Brain pericyte (primary cell): ENCODE measurements around the gene RSRC1.
"Not testable (repeated sequence)": the region's sequence is repeated elsewhere in the genome, so short reads cannot be mapped to it uniquely, and the experiment has no call there.

Source experiments
- DNase-seq: peaks from one replicate; pipeline ENCODE4 v3.0.0-alpha.2; 2012; ENCODE audit warnings: low read depth, low spot score

The RSRC1 gene

GRCh38 chr3:158456114-158456513, 346.2 kb downstream of the RSRC1 start:
- DNase-seq: no peak

GRCh38 chr3:158458464-158458863, 348.6 kb downstream of the RSRC1 start:
- DNase-seq: no peak

GRCh38 chr3:158460926-158461325, 351.0 kb downstream of the RSRC1 start:
- DNase-seq: no peak

GRCh38 chr3:158463556-158463955, 353.7 kb downstream of the RSRC1 start:
- no peak for DNase-seq

DNA sequence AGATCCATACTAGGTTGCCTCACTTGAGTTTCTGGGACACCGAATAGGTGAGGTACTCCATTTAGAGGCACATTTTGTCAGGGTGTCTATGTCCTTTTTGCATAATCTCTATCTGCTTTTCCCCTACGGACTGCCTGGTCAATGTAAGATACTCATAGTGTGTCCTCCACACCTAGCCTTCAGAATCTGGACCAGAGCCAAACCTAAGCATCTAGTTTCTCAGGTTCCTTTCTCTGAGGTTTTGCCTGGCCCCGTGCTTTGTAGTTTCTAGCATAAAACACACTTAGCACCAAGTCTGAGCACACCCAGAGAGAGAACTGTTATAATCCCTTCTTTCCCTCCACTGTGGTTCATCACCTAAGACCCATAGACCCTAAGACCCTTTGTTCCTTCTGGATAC, 355.2 kb downstream of the RSRC1 start:
- no peak for DNase-seq

GRCh38 chr3:158470944-158471638, 361.2 kb downstream of the RSRC1 start:
- DNase-seq: no peak

- DNase-seq: no peak
These were observed 361.9 kb downstream of the RSRC1 start for GRCh38 chr3:158471639-158472294.

DNA sequence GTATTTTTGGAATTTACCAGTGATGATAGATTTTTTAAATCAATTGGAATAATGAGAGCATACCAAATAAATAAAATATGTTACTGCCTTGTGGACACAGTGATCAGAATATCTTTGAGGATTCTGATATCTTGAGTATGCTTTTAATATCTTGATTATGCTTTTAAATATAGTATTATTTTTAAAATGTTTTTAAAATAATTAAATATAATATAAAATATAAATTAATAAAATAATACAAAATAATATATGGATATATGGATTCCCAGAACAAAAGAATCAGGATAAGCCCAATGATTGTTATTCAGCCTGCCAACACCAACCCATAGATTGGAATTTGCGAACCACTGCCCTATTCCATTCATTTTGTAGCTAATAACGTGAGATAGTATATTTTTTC, 369.2 kb downstream of the RSRC1 start:
- DNase-seq: no peak

DNA sequence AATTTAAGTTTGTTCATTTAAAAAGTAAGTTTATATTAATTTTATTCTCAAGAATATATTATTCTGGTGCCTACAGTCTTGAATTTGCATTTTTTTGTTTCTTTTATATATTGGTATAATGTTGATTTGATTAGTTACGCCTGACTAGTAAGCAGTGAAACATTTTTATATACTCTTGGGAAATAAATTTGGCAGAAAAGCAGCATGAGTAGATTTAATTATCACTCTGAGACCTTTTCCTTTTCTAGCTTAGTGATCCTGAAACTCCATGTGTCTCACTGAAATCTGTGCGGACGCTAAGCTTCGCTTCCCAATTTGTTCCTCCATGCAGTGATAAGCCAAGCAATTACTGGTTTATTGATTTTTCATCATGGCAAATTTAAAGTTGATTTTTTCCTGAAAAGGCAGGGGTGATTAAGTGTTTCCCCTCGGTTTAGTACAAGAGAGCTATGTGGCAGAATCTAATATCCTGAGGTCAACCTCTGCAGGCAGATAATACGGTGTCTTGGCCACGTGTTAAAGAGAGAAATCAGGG, 373.9 kb downstream of the RSRC1 start:
- no peak for DNase-seq

DNA sequence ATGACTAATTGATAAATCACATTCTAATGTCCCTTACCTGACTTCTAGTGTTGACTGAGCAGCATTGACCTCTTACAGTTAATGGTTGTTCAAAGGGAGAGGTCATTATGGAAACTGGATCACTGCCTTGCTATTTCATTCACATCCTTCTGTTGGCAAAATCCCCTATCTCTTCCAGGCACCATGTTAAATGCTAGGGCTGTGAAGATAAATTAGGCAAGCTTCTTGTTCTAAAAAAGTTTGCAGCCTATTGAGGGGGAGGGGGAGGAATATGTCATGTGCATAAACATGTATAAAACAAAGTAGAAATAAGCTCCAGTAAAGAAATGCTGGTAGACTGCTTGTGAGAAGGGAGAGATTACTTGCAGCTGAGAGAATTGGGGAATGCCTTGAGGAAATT, 376.3 kb downstream of the RSRC1 start:
- DNase-seq: no peak

DNA sequence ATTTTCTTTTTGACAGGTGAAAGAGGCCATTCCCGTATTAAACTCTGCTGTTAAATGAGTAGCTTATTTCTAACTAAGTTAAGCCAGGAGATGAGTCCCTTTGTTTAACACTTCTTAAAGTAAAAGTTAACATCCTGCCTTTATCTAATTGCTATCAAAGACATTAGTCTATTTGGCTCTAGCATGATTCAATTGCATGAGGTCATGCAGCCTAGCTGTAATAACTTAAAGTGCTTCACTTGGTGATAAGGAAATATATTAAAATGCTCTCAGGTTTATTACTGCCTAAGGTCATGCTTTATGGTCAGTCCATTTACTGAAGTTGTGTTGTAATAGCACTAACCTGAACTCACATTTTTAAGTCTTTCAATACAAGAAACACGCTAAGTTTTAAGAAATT, 378.8 kb downstream of the RSRC1 start:
- no peak for DNase-seq

- no peak for DNase-seq
These were observed 379.3 kb downstream of the RSRC1 start for GRCh38 chr3:158489181-158489580.

DNA sequence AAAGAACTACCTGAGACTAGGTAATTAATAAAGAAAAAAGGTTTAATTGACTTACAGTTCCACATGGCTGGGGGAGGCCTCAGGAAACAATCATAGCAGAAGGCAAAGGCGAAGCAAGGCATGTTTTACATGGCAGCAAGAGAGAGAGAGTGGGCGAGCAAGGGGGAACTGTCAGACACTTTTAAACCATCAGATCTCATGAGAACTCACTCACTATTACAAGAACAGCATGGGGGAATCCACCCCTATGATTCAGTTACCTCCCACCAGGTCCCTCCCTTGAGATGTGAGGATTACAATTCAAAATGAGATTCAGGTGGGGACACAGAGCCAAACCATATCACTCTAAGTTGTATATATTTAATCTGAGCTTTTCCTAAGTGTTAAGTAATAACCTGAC, 382.1 kb downstream of the RSRC1 start:
- DNase-seq: no peak

DNA sequence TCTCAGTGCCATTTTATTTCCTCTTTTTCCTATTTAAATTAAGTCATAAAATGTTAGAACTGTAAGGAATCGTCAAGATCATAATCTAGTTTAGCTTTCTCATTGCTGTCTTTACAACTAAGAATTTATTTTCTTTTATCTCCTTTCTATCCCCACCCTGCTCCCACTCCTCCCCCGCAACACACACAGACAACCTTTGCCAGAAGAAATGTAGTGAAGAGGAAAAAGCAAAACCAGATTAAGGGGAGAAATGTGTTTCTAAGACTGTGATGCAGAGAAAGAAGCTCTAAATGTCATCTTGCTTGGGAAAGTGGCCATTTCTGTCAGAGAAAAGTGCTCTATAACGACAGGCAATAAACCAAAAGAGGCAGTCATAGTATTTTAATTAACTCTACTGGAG, 382.8 kb downstream of the RSRC1 start:
- DNase-seq: no peak

GRCh38 chr3:158493931-158494330, 384.0 kb downstream of the RSRC1 start:
- no peak for DNase-seq

DNA sequence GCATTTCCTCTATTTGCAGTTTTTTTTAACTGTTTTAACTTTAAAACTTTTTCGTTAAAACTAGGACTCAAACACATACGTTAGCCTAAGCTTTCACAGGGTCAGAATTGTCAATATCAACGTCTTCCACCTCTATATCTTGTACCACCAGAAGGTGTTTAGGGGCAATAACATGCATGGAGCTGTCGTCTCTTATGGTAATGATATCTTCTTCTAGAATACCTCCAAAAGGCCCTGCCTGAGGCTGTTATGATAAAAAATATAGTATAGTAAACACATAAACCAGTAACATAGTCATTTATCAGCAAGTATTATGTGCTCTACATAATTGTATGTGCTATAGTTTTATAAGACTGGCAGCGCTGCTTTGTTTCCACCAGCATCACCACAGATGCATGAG, 384.8 kb downstream of the RSRC1 start:
- no peak for DNase-seq

DNA sequence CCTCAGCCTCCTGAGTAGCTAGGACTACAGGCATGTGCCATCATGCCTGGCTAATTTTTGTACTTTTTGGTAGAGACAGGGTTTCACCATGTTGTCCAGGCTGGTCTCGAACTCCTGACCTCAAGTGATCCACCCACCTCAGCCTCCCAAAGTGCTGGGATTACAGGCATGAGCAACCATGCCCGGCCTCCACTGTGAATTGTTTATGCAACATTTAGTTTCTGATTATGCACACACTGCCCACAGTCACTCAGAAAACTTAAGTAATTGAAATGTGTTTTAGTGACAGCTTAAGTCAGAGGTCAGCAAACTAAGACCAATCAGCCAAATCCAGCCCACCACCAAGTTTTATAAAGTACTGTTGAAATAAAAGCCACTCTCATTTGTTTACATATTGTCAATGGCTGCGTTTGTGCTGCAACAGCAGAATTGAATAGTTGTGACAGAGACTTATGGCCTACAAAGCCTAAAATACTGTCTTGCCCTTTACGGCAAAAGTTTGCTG, 385.6 kb downstream of the RSRC1 start:
- not testable (repeated sequence) for DNase-seq

GRCh38 chr3:158505117-158505516, 395.2 kb downstream of the RSRC1 start:
- DNase-seq: no peak

DNA sequence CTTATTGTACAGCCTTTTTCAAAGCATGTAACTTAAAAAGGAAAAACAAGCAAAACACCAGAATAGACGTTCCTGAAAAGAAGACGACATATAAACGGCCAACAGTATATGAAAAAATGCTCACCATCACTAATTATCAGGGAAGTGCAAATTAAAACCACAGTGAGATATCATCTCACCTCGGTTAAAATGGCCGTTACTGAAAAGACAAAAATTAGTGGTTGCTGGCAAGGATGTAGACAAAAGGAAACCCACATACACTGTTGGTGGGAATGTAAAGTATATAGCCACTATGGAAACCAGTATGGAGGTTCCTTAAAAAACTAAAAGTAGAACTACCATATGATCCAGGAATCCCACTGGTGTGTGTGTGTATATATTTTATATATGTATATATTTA, 396.6 kb downstream of the RSRC1 start:
- DNase-seq: no peak

DNA sequence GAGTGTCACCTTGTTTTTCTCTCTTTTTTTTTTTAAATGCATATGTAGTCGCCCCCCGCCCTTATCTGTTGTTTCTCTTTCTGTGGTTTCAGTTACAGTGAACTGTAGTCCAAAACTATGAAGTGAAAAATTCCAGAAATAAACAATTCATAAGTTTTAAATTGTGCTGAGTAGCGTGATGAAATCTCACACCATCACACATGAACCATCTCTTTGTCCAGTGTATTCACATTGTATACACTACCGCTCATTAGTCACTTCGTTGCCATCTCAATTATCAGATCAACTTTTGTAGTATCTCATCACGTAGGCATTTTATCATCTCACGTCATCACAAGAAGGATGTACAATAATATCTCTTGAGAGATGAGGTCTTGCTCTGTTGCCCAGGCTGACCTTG, 398.6 kb downstream of the RSRC1 start:
- no peak for DNase-seq

DNA sequence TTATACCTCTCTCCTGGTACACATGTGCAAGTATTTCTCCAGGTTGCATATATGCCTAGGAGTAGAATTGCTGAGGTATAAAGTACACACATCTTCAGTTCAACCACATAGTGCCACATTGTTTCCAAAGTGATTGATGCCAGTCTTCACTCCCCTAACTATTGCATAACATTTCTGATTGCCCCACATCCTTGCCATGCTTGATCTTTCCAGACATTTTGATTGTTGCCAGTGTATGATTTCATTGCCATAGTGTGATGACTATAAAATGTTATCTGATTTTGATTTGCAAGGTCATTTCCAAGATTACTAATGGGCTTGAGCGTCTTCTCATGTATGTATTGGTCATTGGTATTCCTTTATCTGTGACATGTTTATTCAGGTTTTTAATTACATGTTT, 400.0 kb downstream of the RSRC1 start:
- no peak for DNase-seq

- DNase-seq: not testable (repeated sequence)
These were observed 406.8 kb downstream of the RSRC1 start for GRCh38 chr3:158516729-158517128.

- DNase-seq: no peak
These were observed 409.9 kb downstream of the RSRC1 start for GRCh38 chr3:158519776-158520175.
